ENCODE results near the gene CDH8. TPM values are rescaled to one million over a fixed set of nuclear protein-coding genes. Genes with fewer than 3 reads are reported as not detected.

CDH8 gene
- total RNA-seq, 4 donors from 2014 or later: not detected

GRCh38 chr16:61681124-61681523 is 355.1 kb downstream of the CDH8 start:
- no peak for TF ChIP-seq CTCF (IDR thresholded peaks at IDR 0.05; ENCODE audit: low read depth)

- TF ChIP-seq CTCF (IDR thresholded peaks at IDR 0.05; ENCODE audit: low read depth): no peak
Measured at GRCh38 chr16:61678182-61678581, 358.1 kb downstream of the CDH8 start.

DNA sequence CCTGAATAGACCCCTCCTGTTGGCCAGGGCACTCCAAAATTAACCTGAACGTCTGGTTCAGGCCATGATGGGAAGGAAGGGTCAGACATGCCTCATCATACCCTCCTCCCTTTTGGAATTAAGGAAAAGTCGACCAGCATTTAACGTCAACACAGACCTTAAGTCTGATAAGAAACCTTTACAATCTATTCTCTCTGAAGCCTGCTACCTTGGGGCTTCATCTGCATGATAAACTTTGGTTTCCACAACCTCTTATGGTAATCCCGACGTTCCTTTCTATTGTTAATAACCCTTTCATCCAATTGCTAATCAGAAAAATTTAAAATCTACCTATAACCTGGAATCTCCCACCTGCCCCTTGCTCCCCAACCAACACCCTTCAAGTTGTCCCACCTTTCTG is 358.5 kb downstream of the CDH8 start:
- TF ChIP-seq CTCF (IDR thresholded peaks at IDR 0.05; ENCODE audit: low read depth): no peak

DNA sequence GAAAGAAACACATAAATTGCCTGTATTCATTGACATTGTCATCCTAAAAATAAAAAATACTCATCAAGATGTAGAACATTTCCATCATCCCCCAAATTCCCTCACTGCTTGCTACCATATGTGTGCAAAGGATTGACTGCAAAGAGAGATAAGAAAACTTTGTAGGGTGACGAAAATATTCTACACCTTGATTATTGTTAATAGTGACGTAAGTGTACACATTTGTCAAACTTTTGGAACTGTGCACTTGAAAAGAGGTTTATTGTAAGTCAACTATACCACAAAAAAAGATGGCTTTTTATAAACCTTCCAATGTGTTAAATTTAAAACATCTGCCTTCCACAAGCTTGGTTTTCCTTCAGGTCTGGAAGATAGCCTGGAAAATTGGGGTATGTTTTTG is 359.5 kb downstream of the CDH8 start:
- no peak for TF ChIP-seq CTCF (IDR thresholded peaks at IDR 0.05; ENCODE audit: low read depth)

DNA sequence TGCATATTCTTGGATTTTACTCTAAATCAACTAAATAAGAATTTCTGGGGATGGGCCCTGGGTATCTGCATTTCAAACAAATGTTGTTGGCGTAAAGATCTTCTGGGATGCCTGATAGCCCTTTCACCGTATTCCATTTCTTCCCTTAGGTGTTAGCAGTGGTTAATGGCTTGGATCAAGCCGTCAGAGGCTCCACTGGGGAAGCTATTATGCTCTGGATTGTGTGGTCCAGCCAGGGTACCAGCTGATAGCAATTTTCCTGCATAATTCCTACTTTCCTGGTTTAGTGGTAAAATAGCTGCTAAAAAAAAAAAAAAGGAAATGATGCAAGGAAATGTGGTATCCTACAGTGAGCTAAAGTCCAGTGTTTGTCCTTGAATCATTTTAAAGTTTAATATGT is 365.1 kb downstream of the CDH8 start:
- TF ChIP-seq CTCF (IDR thresholded peaks at IDR 0.05; ENCODE audit: low read depth): no peak

GRCh38 chr16:61665512-61665911 is 370.7 kb downstream of the CDH8 start:
- no peak for TF ChIP-seq CTCF (IDR thresholded peaks at IDR 0.05; ENCODE audit: low read depth)

- no peak for TF ChIP-seq CTCF (IDR thresholded peaks at IDR 0.05; ENCODE audit: low read depth)
Measured at GRCh38 chr16:61659936-61660335, 376.3 kb downstream of the CDH8 start.
